Osteocyte (in vitro differentiated cells): ENCODE results near the gene FDPS. TPM values are rescaled to one million over a fixed set of nuclear protein-coding genes. Genes with fewer than 3 reads are reported as not detected.

ENCODE experiments used
- DNase-seq: peaks from one replicate; pipeline ENCODE4 v3.0.0; 2021; ENCODE audit warnings: mixed read lengths; ENCODE audit not compliant: unreplicated experiment; ENCODE audit errors: extremely low spot score
- H3K27ac Mint-ChIP-seq: one replicate; pipeline ENCODE4 v1.8.0; 2021; ENCODE audit warnings: mild to moderate bottlenecking, mixed read lengths; ENCODE audit not compliant: unreplicated experiment
- H3K27me3 Mint-ChIP-seq: one replicate; pipeline ENCODE4 v1.8.0; 2021; ENCODE audit warnings: mixed read lengths; ENCODE audit not compliant: unreplicated experiment
- H3K36me3 Mint-ChIP-seq: one replicate; pipeline ENCODE4 v1.8.0; 2021; ENCODE audit warnings: mixed read lengths; ENCODE audit not compliant: unreplicated experiment
- H3K4me1 Mint-ChIP-seq: one replicate; pipeline ENCODE4 v1.8.0; 2021; ENCODE audit warnings: mixed read lengths; ENCODE audit not compliant: unreplicated experiment
- H3K4me3 Mint-ChIP-seq: one replicate; pipeline ENCODE4 v1.8.0; 2021; ENCODE audit warnings: mild to moderate bottlenecking, moderate library complexity, mixed read lengths; ENCODE audit not compliant: unreplicated experiment
- H3K9me3 Mint-ChIP-seq: one replicate; pipeline ENCODE4 v1.8.0; 2021; ENCODE audit warnings: mixed read lengths; ENCODE audit not compliant: unreplicated experiment
- total RNA-seq: library from RNA; stranded (reverse); gene quantifications from 2 replicates; pipeline ENCODE4 v1.2.1, GENCODE V29; 2021
- TF ChIP-seq, protein P1 (sequence below): fragments of 200-600 bp; sonication (generic); IDR thresholded peaks from 2 replicates; pipeline ENCODE4 v1.5.0; 2021; ENCODE audit warnings: antibody characterized with exemption, mild to moderate bottlenecking, moderate library complexity

Gene FDPS
- total RNA-seq, 1 donor from 2014 or later: 119 TPM

DNA sequence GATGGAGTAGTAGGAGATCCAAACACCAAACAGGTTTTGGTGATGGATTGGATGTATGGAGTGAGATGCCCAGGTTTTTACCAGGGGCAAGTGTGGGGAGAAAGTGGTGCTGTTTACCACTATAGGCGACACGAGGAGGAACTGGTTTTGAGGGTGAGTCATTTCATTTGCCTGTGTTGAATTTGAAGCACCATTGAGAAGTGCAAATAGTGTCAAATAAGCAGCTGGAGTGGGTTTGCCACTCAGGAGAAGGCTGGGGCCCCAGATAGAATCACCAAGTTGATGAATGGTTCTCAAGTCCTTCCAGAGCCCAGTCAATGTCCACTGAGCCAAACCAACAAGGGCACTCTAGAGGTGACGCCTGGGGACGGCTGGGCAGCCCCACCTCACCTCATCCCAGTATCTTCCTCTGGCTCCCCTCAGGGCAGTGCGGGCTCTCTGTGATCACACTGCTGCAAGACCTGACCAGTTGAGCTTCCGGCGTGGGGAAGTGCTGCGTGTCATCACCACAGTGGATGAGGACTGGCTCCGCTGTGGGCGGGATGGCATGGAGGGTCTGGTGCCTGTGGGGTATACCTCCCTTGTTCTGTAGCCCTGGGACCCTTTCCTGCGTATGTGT, 21.4 kb downstream of the FDPS start:
- TF ChIP-seq, protein P1, sequence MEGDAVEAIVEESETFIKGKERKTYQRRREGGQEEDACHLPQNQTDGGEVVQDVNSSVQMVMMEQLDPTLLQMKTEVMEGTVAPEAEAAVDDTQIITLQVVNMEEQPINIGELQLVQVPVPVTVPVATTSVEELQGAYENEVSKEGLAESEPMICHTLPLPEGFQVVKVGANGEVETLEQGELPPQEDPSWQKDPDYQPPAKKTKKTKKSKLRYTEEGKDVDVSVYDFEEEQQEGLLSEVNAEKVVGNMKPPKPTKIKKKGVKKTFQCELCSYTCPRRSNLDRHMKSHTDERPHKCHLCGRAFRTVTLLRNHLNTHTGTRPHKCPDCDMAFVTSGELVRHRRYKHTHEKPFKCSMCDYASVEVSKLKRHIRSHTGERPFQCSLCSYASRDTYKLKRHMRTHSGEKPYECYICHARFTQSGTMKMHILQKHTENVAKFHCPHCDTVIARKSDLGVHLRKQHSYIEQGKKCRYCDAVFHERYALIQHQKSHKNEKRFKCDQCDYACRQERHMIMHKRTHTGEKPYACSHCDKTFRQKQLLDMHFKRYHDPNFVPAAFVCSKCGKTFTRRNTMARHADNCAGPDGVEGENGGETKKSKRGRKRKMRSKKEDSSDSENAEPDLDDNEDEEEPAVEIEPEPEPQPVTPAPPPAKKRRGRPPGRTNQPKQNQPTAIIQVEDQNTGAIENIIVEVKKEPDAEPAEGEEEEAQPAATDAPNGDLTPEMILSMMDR: no peak
- Mint-ChIP-seq H3K27me3 (no peaks in the 10 kb centered on the region), H3K4me1 (peaks cover 8% of the 10 kb centered on the region), H3K9me3 (no peaks in the 10 kb centered on the region), H3K36me3 (peaks cover 23% of the 10 kb centered on the region), H3K4me3 (no peak overlapping the region), H3K27ac (no peak overlapping the region)
- no peak for DNase-seq

DNA sequence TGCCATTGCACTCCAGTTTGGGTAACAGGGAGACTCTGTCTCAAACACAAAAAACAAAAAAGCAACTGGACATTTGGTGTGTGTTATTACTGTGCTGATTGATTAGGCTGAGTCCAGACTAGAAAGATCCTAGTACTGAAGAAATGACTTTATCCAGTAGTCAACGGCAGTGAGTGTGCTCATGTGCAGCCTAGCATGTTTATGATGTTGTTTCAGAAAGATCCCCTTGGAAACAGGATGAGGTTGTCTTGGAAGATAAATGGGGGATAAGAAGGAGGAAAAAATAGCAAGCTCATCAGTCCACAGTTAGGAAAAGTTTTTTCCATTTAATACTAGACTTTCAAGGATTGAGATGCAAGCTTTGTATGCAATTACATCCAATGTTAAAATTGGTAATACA, 26.3 kb downstream of the FDPS start:
- TF ChIP-seq, protein P1: no peak
- H3K4me3 Mint-ChIP-seq: no peak overlapping the region
- H3K4me1 Mint-ChIP-seq: no peaks in the 10 kb centered on the region
- H3K27ac Mint-ChIP-seq: no peak overlapping the region
- H3K9me3 Mint-ChIP-seq: no peaks in the 10 kb centered on the region
- no peak for DNase-seq
- H3K36me3 Mint-ChIP-seq: peaks cover 40% of the 10 kb centered on the region
- H3K27me3 Mint-ChIP-seq: no peaks in the 10 kb centered on the region

DNA sequence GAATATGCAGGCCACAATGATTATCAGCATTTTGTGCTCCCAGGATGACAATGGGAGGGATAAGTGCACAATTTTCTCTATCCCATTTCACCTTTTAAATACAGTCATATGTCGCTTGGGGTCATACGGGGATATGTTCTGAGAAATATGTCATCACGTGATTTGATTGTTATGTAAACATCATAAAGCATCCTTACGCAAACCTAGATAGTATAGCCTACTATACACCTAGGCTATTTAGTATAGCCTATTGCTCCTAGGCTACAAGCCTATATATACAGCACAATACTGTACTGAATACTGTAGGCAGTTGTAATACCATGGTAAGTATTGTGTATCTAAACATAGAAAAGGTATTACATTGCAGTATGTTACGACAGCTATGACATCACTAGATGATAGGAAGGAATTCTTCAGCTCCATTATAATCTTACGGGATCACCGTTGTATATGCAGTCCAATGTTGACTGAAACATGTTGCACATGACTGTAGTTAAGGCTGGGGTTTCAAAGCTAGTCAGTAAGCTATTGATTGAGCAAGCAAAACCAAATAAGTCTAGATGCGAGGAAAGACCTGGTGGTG, 30.9 kb downstream of the FDPS start:
- H3K36me3 Mint-ChIP-seq: peaks cover 57% of the 10 kb centered on the region
- no peaks in the 10 kb centered on the region for H3K9me3 Mint-ChIP-seq
- H3K27ac Mint-ChIP-seq: no peak overlapping the region
- TF ChIP-seq, protein P1: no peak
- no peaks in the 10 kb centered on the region for H3K4me1 Mint-ChIP-seq
- H3K4me3 Mint-ChIP-seq: no peak overlapping the region
- DNase-seq: no peak
- H3K27me3 Mint-ChIP-seq: no peaks in the 10 kb centered on the region

DNA sequence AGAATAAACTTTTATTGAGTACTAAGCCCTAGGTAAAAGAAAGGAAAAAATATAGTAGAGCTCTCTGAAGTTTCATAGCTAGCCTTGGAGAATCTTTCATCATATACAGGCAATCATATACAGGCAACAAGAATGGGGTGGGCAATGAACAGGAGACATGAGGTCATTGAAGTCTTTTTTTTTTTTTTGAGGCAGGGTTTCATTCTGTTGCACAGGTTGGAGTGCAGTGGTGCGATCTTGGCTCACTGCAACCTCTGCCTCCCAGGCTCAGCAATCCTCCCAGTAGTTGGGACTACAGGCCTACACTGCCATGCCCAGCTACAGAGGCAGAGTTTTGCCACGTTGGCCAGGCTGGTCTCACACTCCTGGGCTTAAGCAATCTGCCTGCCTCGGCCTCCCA, 34.2 kb downstream of the FDPS start:
- Mint-ChIP-seq H3K27ac (no peak overlapping the region), H3K4me3 (no peak overlapping the region), H3K4me1 (no peaks in the 10 kb centered on the region), H3K36me3 (peaks cover 60% of the 10 kb centered on the region), H3K9me3 (no peaks in the 10 kb centered on the region), H3K27me3 (no peaks in the 10 kb centered on the region)
- TF ChIP-seq, protein P1: no peak
- DNase-seq: no peak

DNA sequence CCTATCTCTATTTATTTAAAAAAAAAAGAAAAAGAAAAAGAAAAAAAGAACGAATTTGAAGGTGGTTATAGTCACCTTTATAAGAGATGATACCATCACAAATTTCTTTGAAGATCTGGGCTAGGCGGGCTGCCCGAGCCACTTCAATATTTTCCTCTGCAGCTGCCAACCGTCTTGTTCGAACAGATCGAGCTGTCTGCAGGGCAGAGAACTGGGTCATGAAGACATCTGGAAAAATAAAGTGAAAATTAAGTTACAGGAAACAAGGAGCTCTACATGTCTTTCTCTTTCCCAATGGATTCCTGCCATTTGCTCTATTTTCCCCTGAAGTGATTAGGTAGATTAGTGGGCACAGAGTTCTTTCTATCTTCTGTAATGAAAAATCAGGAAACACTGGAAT, 44.0 kb downstream of the FDPS start:
- no peaks in the 10 kb centered on the region for H3K27me3 Mint-ChIP-seq
- H3K4me3 Mint-ChIP-seq: no peak overlapping the region
- H3K36me3 Mint-ChIP-seq: peaks cover 58% of the 10 kb centered on the region
- TF ChIP-seq, protein P1: no peak
- no peak for DNase-seq
- no peaks in the 10 kb centered on the region for H3K9me3 Mint-ChIP-seq
- H3K4me1 Mint-ChIP-seq: no peaks in the 10 kb centered on the region
- no peak overlapping the region for H3K27ac Mint-ChIP-seq
